Right cardiac atrium (tissue), 5 donors: ENCODE measurements around the gene PRR13. TPM values are rescaled to one million over a fixed set of nuclear protein-coding genes. Genes with fewer than 3 reads are reported as not detected.
"Not testable (repeated sequence)": the region's sequence is repeated elsewhere in the genome, so short reads cannot be mapped to it uniquely, and the experiment has no call there.

Experiments used
- ATAC-seq, 2 donors: fragments of 200-7000 bp; cut with Tn5 transposase; one replicate each; pipeline versions ENCODE4 v1.8.0 to v1.9.1; 2020; ENCODE audit warnings: moderate library complexity in 2 of 2, mild to moderate bottlenecking in 1 of 2
- DNase-seq, 3 donors: peaks; one replicate each; pipeline ENCODE4 v3.0.0-alpha.2; 2020
- H3K27ac ChIP-seq: one replicate; pipeline ENCODE4 v1.5.1; 2013; ENCODE audit warnings: mild to moderate bottlenecking, low read length, control low read depth, moderate library complexity
- H3K27me3 ChIP-seq: one replicate; pipeline ENCODE4 v1.6.1; 2013; ENCODE audit not compliant: control insufficient read depth, insufficient read depth
- H3K4me1 ChIP-seq: one replicate; pipeline ENCODE4 v1.6.1; 2013; ENCODE audit warnings: low read length; ENCODE audit not compliant: control insufficient read depth, insufficient read depth
- H3K4me3 ChIP-seq: one replicate; pipeline ENCODE4 v1.5.1; 2013; ENCODE audit warnings: low read length, control low read depth
- H3K9me3 ChIP-seq: one replicate; pipeline ENCODE4 v1.6.1; 2013; ENCODE audit warnings: low read length; ENCODE audit not compliant: control insufficient read depth
- WGBS: extraction: QIAGEN DNeasy Blood & Tissue Kit; methylation state at CpG from one replicate; pipeline ENCODE4 v1.1.7; 2013; 5-methylcytosine and 5-hydroxymethylcytosine counted together
- intact Hi-C, 4 donors: fragments of 100-400 bp; cut with DNase I; formaldehyde crosslinking; loops; one replicate each; pipeline versions ENCODE4 v1.11.0 to v1.14.0; 2022 to 2023
- polyA plus RNA-seq: library from polyadenylated mRNA; stranded (reverse); fragments of 200-250 nt; gene quantifications from one replicate; pipeline ENCODE4 v1.2.3, GENCODE V29; 2013
- total RNA-seq, 4 donors: library from RNA; stranded (reverse); fragmentation: NEBNext Ultra II Directional; extraction: Animal tissue kit (Norgen Biotek cat#: 25700); gene quantifications; one replicate each; pipeline ENCODE4 v1.2.1, GENCODE V29; 2021
- donor health status: healthy with polysubstance abuse.
- donor health status: DM: no; HTN: yes; CAD: no.
- donor health status: DM: no; HTN: no; CAD: no.
- donor health status: DM: no; HTN: yes; CAD: no; lungs with severe emphysema.
- donor health status: DM: yes; HTN: yes; CAD: no.

PRR13 gene
- total and polyA plus RNA-seq, 5 donors, result 66.9 to 85.6 (median 80.8) TPM

GRCh38 chr12:53418221-53418620 lies 23.3 kb upstream of the PRR13 start:
- no peak for DNase-seq
- Histone ChIP-seq H3K27ac (no peak overlapping the region), H3K4me1 (peaks cover 9% of the 10 kb centered on the region), H3K4me3 (no peak overlapping the region), H3K9me3 (no peaks in the 10 kb centered on the region), H3K27me3 (no peaks in the 10 kb centered on the region)
- WGBS, result 96% methylated on average over 3 of the region's 3 CpGs
- intact Hi-C loops, result no loop called here
- ATAC-seq, result no peak

DNA sequence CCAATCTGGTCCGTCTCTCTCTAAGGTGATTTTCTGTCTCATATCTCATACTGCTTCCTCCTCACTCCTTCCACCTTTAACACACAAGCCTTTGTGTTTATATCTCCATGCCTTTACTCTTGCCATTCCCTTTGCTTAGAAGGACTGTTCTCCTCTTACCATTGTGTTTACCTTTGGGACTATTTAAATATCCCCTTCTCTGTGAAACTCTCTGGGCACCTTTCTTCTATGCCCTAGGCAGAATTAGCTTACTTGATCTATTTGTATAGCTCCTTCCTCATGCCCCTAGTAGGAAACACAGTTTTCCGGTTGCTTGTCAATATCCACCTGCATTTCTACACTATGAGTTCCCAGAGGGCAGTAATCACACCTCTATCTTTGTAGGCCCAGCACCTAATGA lies 21.8 kb upstream of the PRR13 start:
- H3K4me1 ChIP-seq, result peaks cover 8% of the 10 kb centered on the region
- intact Hi-C loops, result loop anchor here in 1 of 4 donors (2.0 kb wide), 1 partner anchor 67 kb away; no protein-coding TSS in a partner anchor
- H3K9me3 ChIP-seq, result no peaks in the 10 kb centered on the region
- DNase-seq, result no peak
- 90% methylated on average over 2 of the region's 2 CpGs for WGBS
- no peak for ATAC-seq
- H3K27ac ChIP-seq, result no peak overlapping the region
- H3K27me3 ChIP-seq, result no peaks in the 10 kb centered on the region
- H3K4me3 ChIP-seq, result no peak overlapping the region

GRCh38 chr12:53422247-53422646 lies 19.3 kb upstream of the PRR13 start:
- DNase-seq, ATAC-seq, H3K4me3 ChIP-seq, intact Hi-C loops, H3K4me1 ChIP-seq, H3K27ac ChIP-seq, H3K9me3 ChIP-seq, H3K27me3 ChIP-seq: not testable (repeated sequence)
- 89% methylated on average over 12 of the region's 12 CpGs for WGBS

GRCh38 chr12:53423597-53423996 lies 17.9 kb upstream of the PRR13 start, which contains the start of gene AMHR2:
AMHR2 (plus strand) TSS chr12:53423855; CDS start chr12:53423935, 80 bp downstream.
- H3K27me3 ChIP-seq, result no peaks in the 10 kb centered on the region
- H3K4me3 ChIP-seq, result no peak within 1 kb of the TSS
- intact Hi-C loops, result no loop called here
- no peak within 1 kb of the TSS for H3K27ac ChIP-seq
- H3K4me1 ChIP-seq, result peaks cover 3% of the 10 kb centered on the region
- DNase-seq, result no peak
- no peak for ATAC-seq
- H3K9me3 ChIP-seq, result no peaks in the 10 kb centered on the region
- 96% methylated on average over 1 of the region's 1 CpG for WGBS

DNA sequence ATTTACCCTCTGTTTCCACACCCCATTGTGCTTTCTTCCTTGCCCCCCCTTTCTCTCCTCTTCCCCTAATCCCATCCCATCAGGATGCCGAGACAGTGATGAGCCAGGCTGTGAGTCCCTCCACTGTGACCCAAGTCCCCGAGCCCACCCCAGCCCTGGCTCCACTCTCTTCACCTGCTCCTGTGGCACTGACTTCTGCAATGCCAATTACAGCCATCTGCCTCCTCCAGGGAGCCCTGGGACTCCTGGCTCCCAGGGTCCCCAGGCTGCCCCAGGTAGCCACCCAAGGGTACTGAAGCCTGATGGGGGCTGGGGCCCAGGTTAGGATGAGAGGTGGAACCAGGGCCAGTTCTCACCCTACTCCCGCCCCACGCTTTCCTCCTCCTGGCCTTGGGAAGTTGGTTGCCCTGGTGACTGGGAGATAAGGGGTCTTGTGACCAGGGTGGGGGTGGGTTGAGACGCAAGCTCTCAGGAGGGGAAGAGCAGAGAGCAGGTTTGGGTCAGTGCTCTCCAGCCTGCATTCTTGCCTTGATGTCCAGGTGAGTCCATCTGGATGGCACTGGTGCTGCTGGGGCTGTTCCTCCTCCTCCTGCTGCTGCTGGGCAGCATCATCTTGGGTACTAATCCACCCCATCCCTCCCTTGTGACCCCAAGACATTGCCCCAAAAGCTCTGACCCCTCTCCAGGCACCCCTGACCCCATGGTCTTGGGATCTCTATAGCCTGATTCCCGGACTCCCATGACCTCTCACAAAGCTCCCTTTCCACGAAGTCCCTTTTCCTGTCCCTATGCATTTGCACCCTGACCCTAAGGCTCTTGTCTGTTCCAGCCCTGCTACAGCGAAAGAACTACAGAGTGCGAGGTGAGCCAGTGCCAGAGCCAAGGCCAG lies 16.7 kb upstream of the PRR13 start:
- peaks cover 3% of the 10 kb centered on the region for H3K4me1 ChIP-seq
- no peak overlapping the region for H3K27ac ChIP-seq
- no peaks in the 10 kb centered on the region for H3K9me3 ChIP-seq
- ATAC-seq (peak; percentile 38 to 55), DNase-seq (no peak)
- H3K4me3 ChIP-seq, result no peak overlapping the region
- 56% methylated on average over 9 of the region's 9 CpGs for WGBS
- H3K27me3 ChIP-seq, result no peaks in the 10 kb centered on the region
- intact Hi-C loops, result loop anchor here in 1 of 4 donors (2.0 kb wide), 1 partner anchor 70 kb away; no protein-coding TSS in a partner anchor

DNA sequence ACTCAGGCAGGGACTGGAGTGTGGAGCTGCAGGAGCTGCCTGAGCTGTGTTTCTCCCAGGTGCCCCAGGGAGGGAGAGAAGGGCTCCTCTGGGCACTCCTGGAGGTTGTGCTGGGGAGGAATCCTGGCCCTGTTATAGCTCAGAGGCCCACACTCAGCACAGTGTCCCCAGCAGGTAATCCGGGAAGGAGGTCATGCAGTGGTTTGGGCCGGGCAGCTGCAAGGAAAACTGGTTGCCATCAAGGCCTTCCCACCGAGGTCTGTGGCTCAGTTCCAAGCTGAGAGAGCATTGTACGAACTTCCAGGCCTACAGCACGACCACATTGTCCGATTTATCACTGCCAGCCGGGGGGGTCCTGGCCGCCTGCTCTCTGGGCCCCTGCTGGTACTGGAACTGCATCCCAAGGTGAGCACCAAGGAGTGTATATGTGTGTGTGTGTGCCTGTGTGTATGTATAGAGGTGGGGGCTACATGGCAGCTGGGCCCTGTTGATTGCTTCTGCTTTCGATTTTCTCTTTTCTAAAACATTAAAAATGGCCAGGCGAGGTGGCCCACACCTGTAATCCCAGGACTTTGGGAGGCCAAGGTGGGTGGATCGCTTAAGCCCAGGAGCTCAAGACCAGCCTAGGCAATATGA lies 15.9 kb upstream of the PRR13 start:
- ATAC-seq, result peak in 1 of 2 donors; percentile 13
- WGBS, result 58% methylated on average over 11 of the region's 11 CpGs
- DNase-seq, result no peak
- Histone ChIP-seq H3K27ac (no peak overlapping the region), H3K27me3 (no peaks in the 10 kb centered on the region), H3K9me3 (no peaks in the 10 kb centered on the region), H3K4me3 (no peak overlapping the region), H3K4me1 (peaks cover 3% of the 10 kb centered on the region)
- intact Hi-C loops, result loop anchor here in 1 of 4 donors (2.0 kb wide), 1 partner anchor 71 kb away; no protein-coding TSS in a partner anchor

- 85% methylated on average over 7 of the region's 7 CpGs for WGBS
- H3K27ac ChIP-seq, result no peak overlapping the region
- H3K4me1 ChIP-seq, result no peaks in the 10 kb centered on the region
- DNase-seq, result no peak
- no peak for ATAC-seq
- H3K9me3 ChIP-seq, result peaks cover 2% of the 10 kb centered on the region
- H3K27me3 ChIP-seq, result no peaks in the 10 kb centered on the region
- intact Hi-C loops, result no loop called here
- no peak overlapping the region for H3K4me3 ChIP-seq
These were observed 13.5 kb upstream of the PRR13 start for GRCh38 chr12:53427905-53428594.

DNA sequence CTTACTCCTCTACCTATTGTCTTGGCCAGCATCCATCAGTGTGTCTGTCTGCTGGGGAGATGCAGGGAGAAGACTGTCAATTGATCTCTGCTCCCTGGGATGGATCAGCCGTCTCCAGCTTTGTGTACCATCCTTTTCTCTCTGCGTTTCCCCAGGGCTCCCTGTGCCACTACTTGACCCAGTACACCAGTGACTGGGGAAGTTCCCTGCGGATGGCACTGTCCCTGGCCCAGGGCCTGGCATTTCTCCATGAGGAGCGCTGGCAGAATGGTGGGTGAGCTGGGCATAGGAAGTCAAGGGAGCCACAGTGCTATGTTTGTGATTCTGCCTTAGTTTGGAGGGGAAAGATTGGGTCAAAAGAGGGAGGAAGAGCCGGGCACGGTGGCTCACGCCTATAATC lies 12.8 kb upstream of the PRR13 start:
- intact Hi-C loops, result no loop called here
- 88% methylated on average over 7 of the region's 7 CpGs for WGBS
- peaks cover 2% of the 10 kb centered on the region for H3K9me3 ChIP-seq
- H3K27ac ChIP-seq, result no peak overlapping the region
- ATAC-seq (no peak), DNase-seq (no peak)
- no peaks in the 10 kb centered on the region for H3K27me3 ChIP-seq
- H3K4me3 ChIP-seq, result no peak overlapping the region
- no peaks in the 10 kb centered on the region for H3K4me1 ChIP-seq

- DNase-seq, result no peak
These were observed 11.4 kb upstream of the PRR13 start for GRCh38 chr12:53430116-53430515.

DNA sequence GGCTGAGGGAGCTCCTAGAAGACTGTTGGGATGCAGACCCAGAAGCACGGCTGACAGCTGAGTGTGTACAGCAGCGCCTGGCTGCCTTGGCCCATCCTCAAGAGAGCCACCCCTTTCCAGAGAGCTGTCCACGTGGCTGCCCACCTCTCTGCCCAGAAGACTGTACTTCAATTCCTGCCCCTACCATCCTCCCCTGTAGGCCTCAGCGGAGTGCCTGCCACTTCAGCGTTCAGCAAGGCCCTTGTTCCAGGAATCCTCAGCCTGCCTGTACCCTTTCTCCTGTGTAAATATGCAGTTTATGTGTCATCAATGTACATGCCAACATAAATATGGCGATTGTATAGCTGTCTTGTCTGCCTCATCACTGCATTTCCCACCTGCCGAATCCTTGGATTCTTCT lies 10.3 kb upstream of the PRR13 start:
- no peak overlapping the region for H3K27ac ChIP-seq
- DNase-seq (no peak), ATAC-seq (no peak)
- no peaks in the 10 kb centered on the region for H3K4me1 ChIP-seq
- 78% methylated on average over 7 of the region's 7 CpGs for WGBS
- peaks cover 2% of the 10 kb centered on the region for H3K9me3 ChIP-seq
- H3K4me3 ChIP-seq, result no peak overlapping the region
- intact Hi-C loops, result no loop called here
- no peaks in the 10 kb centered on the region for H3K27me3 ChIP-seq

More at GRCh38 chr12:53430116-53430515, 11.4 kb upstream of the PRR13 start:
- intact Hi-C loops, result no loop called here
- Histone ChIP-seq H3K4me1 (no peaks in the 10 kb centered on the region), H3K9me3 (peaks cover 2% of the 10 kb centered on the region), H3K27me3 (no peaks in the 10 kb centered on the region), H3K4me3 (no peak overlapping the region), H3K27ac (no peak overlapping the region)
- ATAC-seq, result no peak
- 79% methylated on average over 5 of the region's 5 CpGs for WGBS

- DNase-seq, ATAC-seq: not testable (repeated sequence)
These were observed 6.2 kb upstream of the PRR13 start for GRCh38 chr12:53435326-53435725.

More at GRCh38 chr12:53435326-53435725, 6.2 kb upstream of the PRR13 start:
- H3K27me3 ChIP-seq, H3K4me1 ChIP-seq, H3K9me3 ChIP-seq, intact Hi-C loops, H3K27ac ChIP-seq, H3K4me3 ChIP-seq: not testable (repeated sequence)
- 94% methylated on average over 9 of the region's 9 CpGs for WGBS
